ENCODE data around the gene NTRK2.
A peak's percentile ranks its signal among the peaks of the same experiment; 100 is the strongest.

Gene NTRK2

GRCh38 chr9:84789463-84789830, 119.9 kb downstream of the NTRK2 start (continued):
- TF ChIP-seq ZNF510 (tag by site-specific recombination; IDR thresholded peaks at IDR 0.05; ENCODE audit: insufficient replicate concordance) (no peak), ZBTB7A (tag by site-specific recombination; IDR thresholded peaks at IDR 0.05; ENCODE audit: low read depth) (no peak), ZNF600 (tag by site-specific recombination; IDR thresholded peaks at IDR 0.05) (no peak), ZNF660 (tag by site-specific recombination; IDR thresholded peaks at IDR 0.05) (no peak), ZNF292 (tag by site-specific recombination; IDR thresholded peaks at IDR 0.05; ENCODE audit: borderline replicate concordance, low read depth) (no peak)

DNA sequence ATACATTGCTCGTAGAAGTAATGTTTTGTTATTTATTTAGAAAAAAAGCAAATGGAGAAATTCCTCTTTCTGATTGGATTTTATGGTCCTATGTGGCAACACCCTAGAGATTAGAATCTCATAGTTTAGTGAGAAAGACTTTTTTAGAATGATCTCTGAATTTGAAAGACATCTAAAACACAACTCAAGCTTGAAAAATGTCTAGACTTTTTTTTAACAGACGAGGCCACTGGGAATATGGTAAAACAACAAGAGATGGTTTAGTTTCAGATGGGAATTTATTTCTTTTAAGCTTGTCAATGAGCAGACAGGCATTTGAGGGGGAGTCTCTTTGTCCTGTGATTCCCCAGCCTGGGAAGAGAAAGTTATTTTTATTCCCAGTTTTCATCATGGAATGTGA, 122.1 kb downstream of the NTRK2 start:
- Histone ChIP-seq H3K27ac (ENCODE audit: extremely low read depth, low read depth, low read length) (no peak overlapping the region), H3K9me3 (ENCODE audit: control insufficient read depth, insufficient read depth, low read depth, low read length) (no peaks in the 10 kb centered on the region), H3K4me1 (ENCODE audit: control insufficient read depth, insufficient read depth, low read length) (no peaks in the 10 kb centered on the region), H3K36me3 (ENCODE audit: control insufficient read depth in 2 of 2, insufficient read depth in 1 of 2, low read length in 2 of 2) (no peaks in the 10 kb centered on the region), H3K4me3 (ENCODE audit: low read depth, low read length) (no peak overlapping the region)
- CTCF ChIA-PET: interaction anchor here (1.1 to 1.8 kb wide), 2 partner anchors 10 to 92 kb away, joined by 3 to 14 read pairs; no protein-coding TSS in a partner anchor
- no peak for TF ChIP-seq ZNF473 (tag by site-specific recombination; IDR thresholded peaks at IDR 0.05)
- TF ChIP-seq, protein P1, sequence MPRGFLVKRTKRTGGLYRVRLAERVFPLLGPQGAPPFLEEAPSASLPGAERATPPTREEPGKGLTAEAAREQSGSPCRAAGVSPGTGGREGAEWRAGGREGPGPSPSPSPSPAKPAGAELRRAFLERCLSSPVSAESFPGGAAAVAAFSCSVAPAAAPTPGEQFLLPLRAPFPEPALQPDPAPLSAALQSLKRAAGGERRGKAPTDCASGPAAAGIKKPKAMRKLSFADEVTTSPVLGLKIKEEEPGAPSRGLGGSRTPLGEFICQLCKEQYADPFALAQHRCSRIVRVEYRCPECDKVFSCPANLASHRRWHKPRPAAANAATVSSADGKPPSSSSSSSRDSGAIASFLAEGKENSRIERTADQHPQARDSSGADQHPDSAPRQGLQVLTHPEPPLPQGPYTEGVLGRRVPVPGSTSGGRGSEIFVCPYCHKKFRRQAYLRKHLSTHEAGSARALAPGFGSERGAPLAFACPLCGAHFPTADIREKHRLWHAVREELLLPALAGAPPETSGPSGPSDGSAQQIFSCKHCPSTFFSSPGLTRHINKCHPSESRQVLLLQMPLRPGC (tag by site-specific recombination; IDR thresholded peaks at IDR 0.05): no peak
- TF ChIP-seq ZNF529 (tag by site-specific recombination; IDR thresholded peaks at IDR 0.05; ENCODE audit: insufficient replicate concordance): no peak
- no peak for TF ChIP-seq ZNF571 (tag by site-specific recombination; IDR thresholded peaks at IDR 0.05)
- POLR2A ChIA-PET: no interaction called here

- ChIA-PET CTCF (interaction anchor here (1.1 to 1.8 kb wide), 3 partner anchors 12 to 95 kb away, joined by 3 to 14 read pairs (median 5); no protein-coding TSS in a partner anchor), POLR2A (no interaction called here)
These were observed 123.7 kb downstream of the NTRK2 start for GRCh38 chr9:84793251-84793650.

GRCh38 chr9:84794981-84795637, 125.6 kb downstream of the NTRK2 start:
- Histone ChIP-seq H3K27ac (ENCODE audit: extremely low read depth, low read depth, low read length) (no peak overlapping the region), H3K36me3 (ENCODE audit: control insufficient read depth in 2 of 2, insufficient read depth in 1 of 2, low read length in 2 of 2) (no peaks in the 10 kb centered on the region), H3K4me3 (ENCODE audit: low read depth, low read length) (no peak overlapping the region), H3K9me3 (ENCODE audit: control insufficient read depth, insufficient read depth, low read depth, low read length) (no peaks in the 10 kb centered on the region), H3K4me1 (ENCODE audit: control insufficient read depth, insufficient read depth, low read length) (no peaks in the 10 kb centered on the region)
- ChIA-PET CTCF (interaction anchor here (0.7 to 2.0 kb wide), 5 partner anchors 13 to 713 kb away, joined by 3 to 7 read pairs (median 3); no protein-coding TSS in a partner anchor), POLR2A (interaction anchor here (0.6 kb wide), 1 partner anchor 329 kb away, joined by 3 read pairs; no protein-coding TSS in a partner anchor)
- TF ChIP-seq ZBTB20 (tag by site-specific recombination; IDR thresholded peaks at IDR 0.05) (no peak), KLF1 (tag by site-specific recombination; IDR thresholded peaks at IDR 0.05) (no peak), REST (tag by site-specific recombination; IDR thresholded peaks at IDR 0.05) (no peak), ZBTB10 (tag by site-specific recombination; IDR thresholded peaks at IDR 0.05) (no peak), ZNF626 (tag by site-specific recombination; IDR thresholded peaks at IDR 0.05) (no peak), HOXC10 (CRISPR knock-in tag; IDR thresholded peaks at IDR 0.05) (no peak), ZNF510 (tag by site-specific recombination; IDR thresholded peaks at IDR 0.05; ENCODE audit: insufficient replicate concordance) (no peak), BCL11B (tag by site-specific recombination; IDR thresholded peaks at IDR 0.05; ENCODE audit: low read depth) (no peak), ZNF585B (tag by site-specific recombination; IDR thresholded peaks at IDR 0.05) (no peak)
- TF ChIP-seq, protein P2, sequence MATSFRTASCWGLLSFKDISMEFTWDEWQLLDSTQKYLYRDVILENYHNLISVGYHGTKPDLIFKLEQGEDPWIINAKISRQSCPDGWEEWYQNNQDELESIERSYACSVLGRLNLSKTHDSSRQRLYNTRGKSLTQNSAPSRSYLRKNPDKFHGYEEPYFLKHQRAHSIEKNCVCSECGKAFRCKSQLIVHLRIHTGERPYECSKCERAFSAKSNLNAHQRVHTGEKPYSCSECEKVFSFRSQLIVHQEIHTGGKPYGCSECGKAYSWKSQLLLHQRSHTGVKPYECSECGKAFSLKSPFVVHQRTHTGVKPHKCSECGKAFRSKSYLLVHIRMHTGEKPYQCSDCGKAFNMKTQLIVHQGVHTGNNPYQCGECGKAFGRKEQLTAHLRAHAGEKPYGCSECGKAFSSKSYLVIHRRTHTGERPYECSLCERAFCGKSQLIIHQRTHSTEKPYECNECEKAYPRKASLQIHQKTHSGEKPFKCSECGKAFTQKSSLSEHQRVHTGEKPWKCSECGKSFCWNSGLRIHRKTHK (tag by site-specific recombination; IDR thresholded peaks at IDR 0.05): no peak

More at GRCh38 chr9:84793251-84793650, 123.7 kb downstream of the NTRK2 start:
- no peaks in the 10 kb centered on the region for H3K36me3 ChIP-seq (ENCODE audit: control insufficient read depth in 2 of 2, insufficient read depth in 1 of 2, low read length in 2 of 2)
- no peaks in the 10 kb centered on the region for H3K4me1 ChIP-seq (ENCODE audit: control insufficient read depth, insufficient read depth, low read length)
- no peak overlapping the region for H3K4me3 ChIP-seq (ENCODE audit: low read depth, low read length)
- H3K9me3 ChIP-seq (ENCODE audit: control insufficient read depth, insufficient read depth, low read depth, low read length): no peaks in the 10 kb centered on the region
- H3K27ac ChIP-seq (ENCODE audit: extremely low read depth, low read depth, low read length): no peak overlapping the region
- TF ChIP-seq KLF8 (tag by site-specific recombination; IDR thresholded peaks at IDR 0.05) (no peak), ZNF600 (tag by site-specific recombination; IDR thresholded peaks at IDR 0.05) (no peak), ZNF10 (tag by site-specific recombination; IDR thresholded peaks at IDR 0.05) (no peak), REPIN1 (tag by site-specific recombination; IDR thresholded peaks at IDR 0.05; ENCODE audit: low read depth) (no peak), HOXD13 (CRISPR knock-in tag; IDR thresholded peaks at IDR 0.05; ENCODE audit: borderline replicate concordance) (0 out of 2 replicates have a peak, but pooled peaks have one; percentile 40), ZNF585B (tag by site-specific recombination; IDR thresholded peaks at IDR 0.05) (no peak)

Data from HEK293 (cell line).